ENCODE measurements around the gene USP21.

DNA sequence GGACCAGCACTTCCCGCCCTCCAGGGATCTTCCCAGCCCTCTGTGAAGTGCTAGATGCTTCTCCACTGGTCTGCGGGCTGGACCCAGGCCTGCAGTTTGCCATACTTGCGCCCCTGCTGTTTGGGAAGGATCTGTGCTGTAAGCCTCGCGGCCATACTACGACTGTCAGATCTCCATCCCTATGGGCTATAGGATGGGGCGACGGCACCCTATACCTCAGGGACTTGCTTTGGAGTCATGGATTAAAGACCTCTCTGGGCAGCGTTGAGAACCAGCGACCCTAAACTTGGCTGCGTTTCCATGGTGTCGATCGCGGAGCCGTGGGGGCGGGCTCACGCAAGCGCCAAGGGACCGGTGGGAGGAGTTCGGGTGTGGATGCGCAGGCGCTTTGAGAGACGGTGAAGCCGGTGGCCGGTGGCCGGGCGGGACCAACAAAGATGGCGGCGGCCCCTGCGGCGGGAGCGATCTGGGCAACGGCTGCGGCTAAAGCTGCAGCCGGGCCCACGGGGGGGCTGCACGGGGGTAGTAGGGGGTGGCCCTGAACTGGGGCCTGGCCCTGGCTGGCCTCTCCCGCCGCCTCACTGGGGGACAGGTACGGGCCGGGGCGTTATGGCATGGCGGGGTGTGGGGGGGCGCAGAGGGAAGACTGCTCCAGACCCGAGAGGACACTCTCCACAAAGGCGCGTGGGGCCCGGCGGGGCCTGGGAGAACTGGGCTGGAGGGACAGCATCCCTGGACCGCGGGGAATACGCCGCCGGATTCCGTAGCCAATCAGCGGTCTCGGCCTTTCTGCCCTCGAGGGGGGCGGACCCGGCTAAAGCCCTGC, at the start of gene USP21:
- TF ChIP-seq CTCF (IDR thresholded peaks at IDR 0.05; ENCODE audit: low read depth, low read length, poor library complexity, severe bottlenecking) (peak; percentile 49), EZH2phosphoT487 (IDR thresholded peaks at IDR 0.05; ENCODE audit: borderline replicate concordance, low read length) (no peak)
